HEK293T (cell line): ENCODE data around the gene ELP4.

Experiments
- ARNT ChIP-seq: fragments of 450-650 bp; IDR thresholded peaks from 2 replicates; pipeline ENCODE4 v1.6.1; 2017; ENCODE audit warnings: mild to moderate bottlenecking
- BHLHE40 ChIP-seq: fragments of 450-650 bp; IDR thresholded peaks from 2 replicates; pipeline ENCODE4 v1.6.1; 2016; ENCODE audit warnings: mild to moderate bottlenecking, moderate library complexity, borderline replicate concordance
- ELF4 ChIP-seq: fragments of 450-650 bp; IDR thresholded peaks from 2 replicates; pipeline ENCODE4 v1.6.1; 2017; ENCODE audit warnings: antibody characterized with exemption
- FOXA1 ChIP-seq: fragments of 450-650 bp; IDR thresholded peaks from 2 replicates; pipeline ENCODE4 v1.6.1; 2016; ENCODE audit warnings: mild to moderate bottlenecking
- FOXM1 ChIP-seq: fragments of 450-650 bp; IDR thresholded peaks from 2 replicates; pipeline ENCODE4 v1.6.1; 2017; ENCODE audit warnings: mild to moderate bottlenecking, borderline replicate concordance
- HDGF ChIP-seq: fragments of 450-650 bp; IDR thresholded peaks from 2 replicates; pipeline ENCODE4 v1.6.1; 2017; ENCODE audit warnings: antibody characterized with exemption, borderline replicate concordance
- L3MBTL2 ChIP-seq: fragments of 450-650 bp; conservative IDR thresholded peaks from 2 replicates; pipeline ENCODE4 v1.6.1; 2016; ENCODE audit warnings: mild to moderate bottlenecking
- LEF1 ChIP-seq: fragments of 450-650 bp; IDR thresholded peaks from 2 replicates; pipeline ENCODE4 v1.6.1; 2017; ENCODE audit warnings: mild to moderate bottlenecking, borderline replicate concordance
- SP1 ChIP-seq: fragments of 450-650 bp; IDR thresholded peaks from 2 replicates; pipeline ENCODE4 v1.6.1; 2017
- SUZ12 ChIP-seq: fragments of 450-650 bp; IDR thresholded peaks from 2 replicates; pipeline ENCODE4 v1.6.1; 2016; ENCODE audit warnings: mild to moderate bottlenecking
- TARDBP ChIP-seq: fragments of 450-650 bp; IDR thresholded peaks from 2 replicates; pipeline ENCODE4 v1.6.1; 2016
- ZNF384 ChIP-seq: fragments of 450-650 bp; IDR thresholded peaks from 2 replicates; pipeline ENCODE4 v1.6.1; 2016

DNA sequence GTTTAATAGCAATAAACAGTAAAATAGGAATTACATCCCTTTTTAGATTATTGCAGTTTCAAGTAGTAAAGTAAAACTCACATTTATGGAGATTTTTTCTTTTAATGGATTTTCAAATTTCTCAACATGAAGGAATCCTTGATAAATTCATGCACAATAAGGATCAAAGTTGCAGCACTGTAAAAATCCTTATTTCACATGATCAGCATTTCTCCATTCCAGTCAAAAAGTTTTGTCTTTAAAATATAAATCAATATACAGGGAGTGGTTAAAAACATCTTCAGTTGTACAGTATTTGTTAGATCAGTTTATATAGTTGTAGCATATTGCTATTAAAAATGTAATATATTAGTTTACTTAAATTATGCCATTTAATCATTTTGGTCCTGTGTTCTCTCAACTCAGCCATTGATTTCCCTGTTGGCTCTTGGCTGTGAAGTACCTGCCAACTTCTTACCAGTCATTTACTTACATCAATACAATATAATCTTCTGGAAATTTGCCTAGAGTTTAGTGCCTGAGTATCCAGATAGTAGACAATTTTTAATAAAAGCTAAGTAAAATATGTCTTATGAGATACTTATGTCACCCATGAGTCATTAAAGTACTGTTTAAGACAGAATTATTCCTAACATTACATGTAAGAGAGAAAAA lies 12.1 kb downstream of the ELP4 start:
- TF ChIP-seq SP1 (no peak), L3MBTL2 (no peak), ARNT (no peak), SUZ12 (no peak), BHLHE40 (no peak), ELF4 (no peak), HDGF (no peak), ZNF384 (no peak), TARDBP (no peak), LEF1 (no peak), FOXM1 (no peak), FOXA1 (no peak)
